ENCODE measurements around the gene MAFF.

The MAFF gene

DNA sequence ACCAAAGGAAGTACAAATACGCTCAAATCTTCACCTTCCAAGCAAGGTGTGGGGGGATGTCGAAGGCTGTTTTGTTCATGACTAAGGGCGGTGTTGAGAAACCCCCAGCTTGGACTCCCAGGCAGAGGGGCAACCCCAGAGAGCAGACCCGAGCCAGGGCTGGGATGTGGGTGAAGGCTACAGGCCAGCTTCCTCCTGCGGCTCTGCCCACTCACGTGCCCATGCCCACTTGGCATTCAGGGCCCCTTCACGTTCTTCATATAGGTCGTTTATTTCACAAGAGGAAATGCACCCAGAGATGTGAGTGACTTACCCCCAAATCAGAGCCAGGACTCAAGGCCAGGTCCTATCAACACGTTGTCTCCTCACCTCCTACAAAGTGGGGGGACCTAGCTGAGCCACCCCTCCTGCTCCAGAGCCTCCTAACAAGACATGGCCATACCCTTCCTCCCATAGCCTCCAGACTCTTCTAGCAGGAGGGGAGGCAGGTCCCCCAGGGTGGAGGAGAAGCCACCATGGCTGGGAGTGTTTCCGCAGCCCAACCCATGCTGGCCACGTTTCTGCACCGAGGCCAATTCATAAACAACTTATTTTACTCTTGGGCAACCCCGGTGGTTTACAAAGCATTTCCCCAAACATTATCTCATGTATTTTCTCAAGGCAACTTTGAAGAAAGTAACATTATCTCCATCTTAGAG, 49.0 kb downstream of the MAFF start:
- FAIRE-seq: no peak
- no peak for DNase-seq (ENCODE audit: insufficient read length, low spot score)
- TF ChIP-seq, protein P1, sequence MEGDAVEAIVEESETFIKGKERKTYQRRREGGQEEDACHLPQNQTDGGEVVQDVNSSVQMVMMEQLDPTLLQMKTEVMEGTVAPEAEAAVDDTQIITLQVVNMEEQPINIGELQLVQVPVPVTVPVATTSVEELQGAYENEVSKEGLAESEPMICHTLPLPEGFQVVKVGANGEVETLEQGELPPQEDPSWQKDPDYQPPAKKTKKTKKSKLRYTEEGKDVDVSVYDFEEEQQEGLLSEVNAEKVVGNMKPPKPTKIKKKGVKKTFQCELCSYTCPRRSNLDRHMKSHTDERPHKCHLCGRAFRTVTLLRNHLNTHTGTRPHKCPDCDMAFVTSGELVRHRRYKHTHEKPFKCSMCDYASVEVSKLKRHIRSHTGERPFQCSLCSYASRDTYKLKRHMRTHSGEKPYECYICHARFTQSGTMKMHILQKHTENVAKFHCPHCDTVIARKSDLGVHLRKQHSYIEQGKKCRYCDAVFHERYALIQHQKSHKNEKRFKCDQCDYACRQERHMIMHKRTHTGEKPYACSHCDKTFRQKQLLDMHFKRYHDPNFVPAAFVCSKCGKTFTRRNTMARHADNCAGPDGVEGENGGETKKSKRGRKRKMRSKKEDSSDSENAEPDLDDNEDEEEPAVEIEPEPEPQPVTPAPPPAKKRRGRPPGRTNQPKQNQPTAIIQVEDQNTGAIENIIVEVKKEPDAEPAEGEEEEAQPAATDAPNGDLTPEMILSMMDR (IDR thresholded peaks at IDR 0.05; ENCODE audit: insufficient read depth, missing control alignments): no peak

DNA sequence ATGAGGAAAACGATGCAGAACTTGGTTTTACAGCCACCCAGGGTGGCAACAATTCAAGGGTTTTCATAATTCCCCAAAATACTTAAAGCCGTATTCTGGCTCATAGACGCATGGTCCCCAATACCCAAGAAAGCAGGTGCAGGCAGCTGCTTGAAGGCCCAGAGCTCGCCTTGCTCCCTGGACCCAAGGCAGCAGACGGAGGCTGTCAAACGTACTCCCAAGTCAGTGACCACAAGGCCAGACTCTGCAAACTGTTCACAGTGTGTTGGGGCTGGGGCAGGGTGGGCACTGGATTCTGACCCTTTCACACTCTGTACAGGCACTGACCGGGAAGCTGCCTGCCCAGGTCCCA, 49.5 kb downstream of the MAFF start:
- DNase-seq (ENCODE audit: insufficient read length, low spot score) (no peak), FAIRE-seq (no peak)

DNA sequence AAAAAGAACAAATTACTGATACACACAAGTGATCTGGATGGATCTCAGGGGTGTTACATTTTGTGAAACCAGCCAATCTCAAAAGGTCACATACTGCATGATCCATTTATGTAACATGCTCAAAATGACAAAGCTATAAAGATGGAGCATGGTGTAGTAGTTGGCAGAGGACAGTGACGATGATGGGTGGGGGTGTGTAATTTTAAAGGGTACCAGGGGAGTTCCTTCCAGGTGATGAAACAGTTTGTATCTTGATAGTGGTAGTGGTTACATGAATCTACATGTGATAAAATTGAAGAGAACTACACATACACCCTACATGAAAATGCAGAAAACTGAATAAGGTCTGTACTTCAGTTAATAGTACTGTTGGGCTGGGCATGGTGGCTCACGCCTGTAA, 53.9 kb downstream of the MAFF start:
- DNase-seq (ENCODE audit: insufficient read length, low spot score) (no peak), FAIRE-seq (no peak)
- TF ChIP-seq, protein P1 (IDR thresholded peaks at IDR 0.05; ENCODE audit: insufficient read depth, missing control alignments): no peak

More for the DNA sequence above, 49.5 kb downstream of the MAFF start:
- TF ChIP-seq, protein P1 (IDR thresholded peaks at IDR 0.05; ENCODE audit: insufficient read depth, missing control alignments): no peak

GRCh38 chr22:38257181-38257580, 55.4 kb downstream of the MAFF start:
- DNase-seq (ENCODE audit: insufficient read length, low spot score): no peak
- TF ChIP-seq, protein P1 (IDR thresholded peaks at IDR 0.05; ENCODE audit: insufficient read depth, missing control alignments): no peak

DNA sequence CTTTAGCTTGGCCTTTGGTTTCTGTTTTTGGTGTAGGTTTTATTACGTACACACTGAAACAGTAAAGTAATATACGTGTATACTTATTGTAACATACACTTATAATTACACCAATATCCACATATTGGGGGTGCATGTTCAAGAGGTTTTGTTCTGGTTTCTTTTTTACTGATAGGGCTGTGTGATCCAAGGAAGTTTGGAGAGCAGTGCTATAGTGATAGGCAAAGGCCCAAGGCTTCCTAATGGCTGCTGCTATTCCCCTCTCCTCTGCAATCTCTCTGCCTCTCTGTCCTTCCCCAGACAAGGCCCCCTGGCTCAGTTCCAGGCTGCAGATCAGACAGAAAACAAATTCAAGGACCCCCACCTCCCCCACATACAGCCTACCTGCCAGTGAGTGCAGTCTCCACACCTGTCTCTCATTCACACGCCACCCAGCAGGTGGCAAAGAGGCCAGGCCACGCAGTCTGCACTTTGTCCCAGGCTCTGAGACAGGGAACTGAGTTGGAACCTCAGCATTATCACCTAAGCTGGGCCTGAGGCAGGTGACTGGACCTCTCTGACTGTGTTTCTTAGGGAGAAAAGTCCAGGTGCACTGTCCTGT, 56.0 kb downstream of the MAFF start:
- FAIRE-seq: no peak
- DNase-seq (ENCODE audit: insufficient read length, low spot score): no peak
- TF ChIP-seq, protein P1 (IDR thresholded peaks at IDR 0.05; ENCODE audit: insufficient read depth, missing control alignments): no peak

More at GRCh38 chr22:38257181-38257580, 55.4 kb downstream of the MAFF start:
- no peak for FAIRE-seq

DNA sequence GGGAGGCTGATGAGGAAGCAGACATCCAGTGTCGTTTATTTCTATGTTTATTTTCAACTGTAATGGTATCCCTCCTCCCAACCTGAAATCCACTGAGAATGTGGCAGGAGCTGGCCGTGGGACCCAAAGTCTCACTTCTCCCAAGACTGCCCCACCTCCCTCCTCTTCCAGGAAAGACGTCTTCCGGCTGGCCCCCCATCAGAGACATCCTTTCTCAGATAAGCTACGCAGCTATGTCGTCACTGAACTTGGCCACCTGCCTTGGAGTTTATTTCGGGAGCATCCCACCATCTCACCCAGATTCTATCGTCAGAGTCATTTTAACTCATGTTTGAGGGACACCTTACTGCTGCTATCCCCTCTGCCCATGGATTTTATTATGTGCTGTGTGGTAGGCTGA, 57.1 kb downstream of the MAFF start:
- TF ChIP-seq, protein P1 (IDR thresholded peaks at IDR 0.05; ENCODE audit: insufficient read depth, missing control alignments): no peak

GRCh38 chr22:38259370-38259769, 57.6 kb downstream of the MAFF start:
- TF ChIP-seq, protein P1 (IDR thresholded peaks at IDR 0.05; ENCODE audit: insufficient read depth, missing control alignments): no peak
- no peak for FAIRE-seq
- DNase-seq (ENCODE audit: insufficient read length, low spot score): no peak

More for the DNA sequence above, 57.1 kb downstream of the MAFF start:
- FAIRE-seq: no peak
- no peak for DNase-seq (ENCODE audit: insufficient read length, low spot score)

Measured in D721Med (cell line).